ENCODE measurements around the gene SORCS2. TPM values are rescaled to one million over a fixed set of nuclear protein-coding genes. Genes with fewer than 3 reads are reported as not detected.

Gene SORCS2
- polyA plus RNA-seq, 1 donor (not counting 4 experiments of a cell fraction or from before 2014, with no cell fraction given), result 0.09 TPM

DNA sequence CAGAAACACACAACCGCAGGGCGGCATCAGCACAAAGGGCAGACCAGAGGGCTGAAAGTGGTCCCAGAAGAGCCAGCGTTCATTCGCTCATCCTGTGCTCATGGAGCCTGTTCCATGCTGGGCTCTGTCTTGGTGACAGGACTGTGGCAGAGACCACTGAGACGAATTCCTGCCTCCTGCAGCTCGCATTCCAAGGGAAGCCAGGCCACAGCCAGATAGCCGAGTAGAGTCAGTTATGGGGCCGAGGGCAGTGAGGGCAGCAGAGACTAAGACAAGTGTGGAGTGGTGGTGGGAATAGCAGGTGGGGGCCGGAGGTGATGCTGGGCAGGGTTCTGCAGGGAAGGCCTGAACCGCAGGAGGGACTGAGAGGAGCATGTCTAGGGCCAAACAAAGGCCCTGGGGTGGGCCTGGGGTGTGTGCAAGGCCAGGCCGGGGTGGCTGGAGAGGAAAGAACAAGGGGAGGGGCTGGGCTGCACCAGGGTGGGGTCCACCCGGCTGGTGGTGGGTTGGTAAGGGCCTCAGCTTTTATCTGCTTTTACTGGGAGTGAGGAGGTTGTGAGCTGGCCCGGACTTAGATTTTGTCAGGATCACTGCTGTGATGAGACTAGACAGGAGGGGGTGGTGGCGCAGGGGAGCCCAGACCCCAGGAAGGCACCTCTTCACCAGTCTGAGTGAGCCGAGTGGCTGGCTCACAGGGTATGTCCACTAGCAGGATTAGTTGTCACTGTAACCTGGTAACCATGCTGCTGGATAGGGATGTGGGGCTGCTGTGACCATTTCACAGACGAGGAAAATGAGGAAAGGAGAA lies 236.1 kb downstream of the SORCS2 start:
- Histone ChIP-seq H2AFZ (ENCODE audit: control insufficient read depth, low read length) (no peak overlapping the region), H3K36me3 (ENCODE audit: control insufficient read depth in 2 of 2, extremely low read depth in 1 of 2, insufficient read depth in 2 of 2, low read length in 2 of 2) (no peaks in the 10 kb centered on the region), H3K4me1 (ENCODE audit: control insufficient read depth, extremely low read depth, insufficient read depth, low read length) (peaks cover 9% of the 10 kb centered on the region), H4K20me1 (ENCODE audit: control insufficient read depth, extremely low read depth, insufficient read depth, low read length) (no peaks in the 10 kb centered on the region), H3K4me2 (ENCODE audit: control insufficient read depth, extremely low read depth, insufficient read depth, low read depth, low read length) (no peak overlapping the region), H3K27ac (ENCODE audit: control insufficient read depth, insufficient read depth, low read length) (no peak overlapping the region), H3K79me2 (ENCODE audit: control insufficient read depth, insufficient read depth, low read length) (no peaks in the 10 kb centered on the region), H3K9me1 (ENCODE audit: control insufficient read depth, extremely low read depth, insufficient read depth, low read length) (no peaks in the 10 kb centered on the region), H3K4me3 (ENCODE audit: control insufficient read depth in 2 of 3, extremely low read depth in 1 of 3, insufficient read depth in 2 of 3, low read depth in 1 of 3, low read length in 3 of 3) (no peak overlapping the region), H3K9ac (ENCODE audit: control insufficient read depth, extremely low read depth, insufficient read depth, low read length) (no peak overlapping the region), H3K9me3 (ENCODE audit: control insufficient read depth, low read depth, low read length) (no peaks in the 10 kb centered on the region), H3K27me3 (ENCODE audit: control insufficient read depth, extremely low read depth, insufficient read depth, low read length) (peaks cover 6% of the 10 kb centered on the region)
- dilution Hi-C loops (cut with MboI; ENCODE audit: extremely low pct_ligation_motif_present, low sequenced_read_pairs), result no loop called here
- FAIRE-seq, result no peak
- TF ChIP-seq EZH2 (IDR thresholded peaks at IDR 0.05; ENCODE audit: low read length), result no peak
- TF ChIP-seq, protein P1, sequence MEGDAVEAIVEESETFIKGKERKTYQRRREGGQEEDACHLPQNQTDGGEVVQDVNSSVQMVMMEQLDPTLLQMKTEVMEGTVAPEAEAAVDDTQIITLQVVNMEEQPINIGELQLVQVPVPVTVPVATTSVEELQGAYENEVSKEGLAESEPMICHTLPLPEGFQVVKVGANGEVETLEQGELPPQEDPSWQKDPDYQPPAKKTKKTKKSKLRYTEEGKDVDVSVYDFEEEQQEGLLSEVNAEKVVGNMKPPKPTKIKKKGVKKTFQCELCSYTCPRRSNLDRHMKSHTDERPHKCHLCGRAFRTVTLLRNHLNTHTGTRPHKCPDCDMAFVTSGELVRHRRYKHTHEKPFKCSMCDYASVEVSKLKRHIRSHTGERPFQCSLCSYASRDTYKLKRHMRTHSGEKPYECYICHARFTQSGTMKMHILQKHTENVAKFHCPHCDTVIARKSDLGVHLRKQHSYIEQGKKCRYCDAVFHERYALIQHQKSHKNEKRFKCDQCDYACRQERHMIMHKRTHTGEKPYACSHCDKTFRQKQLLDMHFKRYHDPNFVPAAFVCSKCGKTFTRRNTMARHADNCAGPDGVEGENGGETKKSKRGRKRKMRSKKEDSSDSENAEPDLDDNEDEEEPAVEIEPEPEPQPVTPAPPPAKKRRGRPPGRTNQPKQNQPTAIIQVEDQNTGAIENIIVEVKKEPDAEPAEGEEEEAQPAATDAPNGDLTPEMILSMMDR (optimal IDR thresholded peaks at IDR 0.05 in 1 of 3, IDR thresholded peaks at IDR 0.05 in 1 of 3, conservative IDR thresholded peaks at IDR 0.05 in 1 of 3; ENCODE audit: extremely low read depth in 1 of 3, insufficient read depth in 2 of 3, low read length in 3 of 3), result no peak
- DNase-seq (ENCODE audit: low read depth, low spot score), result no peak

DNA sequence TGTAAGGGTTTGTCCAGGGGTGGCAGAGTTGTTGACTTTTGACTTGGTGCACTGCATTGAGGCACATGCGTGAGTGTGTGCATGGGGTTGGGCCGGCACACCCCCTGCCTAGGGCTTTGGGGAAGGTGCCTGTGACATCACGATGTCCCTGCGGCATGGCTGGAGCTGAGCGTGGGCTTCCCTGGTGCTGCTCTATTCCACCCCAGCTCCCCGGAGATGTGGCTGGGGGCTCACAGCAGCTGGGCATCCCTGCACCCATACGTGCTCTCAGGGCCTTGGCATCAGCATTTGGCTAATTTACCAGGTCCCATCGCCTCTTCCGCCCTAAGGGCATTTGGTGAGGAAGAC lies 236.7 kb downstream of the SORCS2 start:
- FAIRE-seq, result no peak
- no peaks in the 10 kb centered on the region for H3K9me3 ChIP-seq (ENCODE audit: control insufficient read depth, low read depth, low read length)

More for the DNA sequence above, 236.7 kb downstream of the SORCS2 start:
- no peaks in the 10 kb centered on the region for H4K20me1 ChIP-seq (ENCODE audit: control insufficient read depth, extremely low read depth, insufficient read depth, low read length)
- H3K36me3 ChIP-seq (ENCODE audit: control insufficient read depth in 2 of 2, extremely low read depth in 1 of 2, insufficient read depth in 2 of 2, low read length in 2 of 2), result no peaks in the 10 kb centered on the region
- no peak overlapping the region for H3K9ac ChIP-seq (ENCODE audit: control insufficient read depth, extremely low read depth, insufficient read depth, low read length)
- no peak overlapping the region for H2AFZ ChIP-seq (ENCODE audit: control insufficient read depth, low read length)
- dilution Hi-C loops (cut with MboI; ENCODE audit: extremely low pct_ligation_motif_present, low sequenced_read_pairs), result no loop called here
- peaks cover 9% of the 10 kb centered on the region for H3K4me1 ChIP-seq (ENCODE audit: control insufficient read depth, extremely low read depth, insufficient read depth, low read length)
- H3K9me1 ChIP-seq (ENCODE audit: control insufficient read depth, extremely low read depth, insufficient read depth, low read length), result no peaks in the 10 kb centered on the region
- no peaks in the 10 kb centered on the region for H3K79me2 ChIP-seq (ENCODE audit: control insufficient read depth, insufficient read depth, low read length)
- no peak for TF ChIP-seq EZH2 (IDR thresholded peaks at IDR 0.05; ENCODE audit: low read length)
- TF ChIP-seq, protein P1 (optimal IDR thresholded peaks at IDR 0.05 in 1 of 3, IDR thresholded peaks at IDR 0.05 in 1 of 3, conservative IDR thresholded peaks at IDR 0.05 in 1 of 3; ENCODE audit: extremely low read depth in 1 of 3, insufficient read depth in 2 of 3, low read length in 3 of 3), result no peak
- no peak overlapping the region for H3K27ac ChIP-seq (ENCODE audit: control insufficient read depth, insufficient read depth, low read length)
- no peak for DNase-seq (ENCODE audit: low read depth, low spot score)
- H3K4me2 ChIP-seq (ENCODE audit: control insufficient read depth, extremely low read depth, insufficient read depth, low read depth, low read length), result no peak overlapping the region
- H3K4me3 ChIP-seq (ENCODE audit: control insufficient read depth in 2 of 3, extremely low read depth in 1 of 3, insufficient read depth in 2 of 3, low read depth in 1 of 3, low read length in 3 of 3), result no peak overlapping the region
- peaks cover 9% of the 10 kb centered on the region for H3K27me3 ChIP-seq (ENCODE audit: control insufficient read depth, extremely low read depth, insufficient read depth, low read length)

Measured in keratinocyte (primary cell).